DND-41 (cell line): ENCODE results near the gene NAGPA.

Experiments
- EZH2 ChIP-seq: IDR thresholded peaks from 3 replicates; pipeline ENCODE4 v1.6.1; 2012; ENCODE audit warnings: borderline replicate concordance, low read depth, mild to moderate bottlenecking, moderate library complexity, low read length, inconsistent platforms; ENCODE audit not compliant: severe bottlenecking
- TF ChIP-seq, protein P1 (sequence below): IDR thresholded peaks from 2 replicates; pipeline ENCODE4 v1.5.1; 2012; ENCODE audit warnings: borderline replicate concordance, low read length, moderate library complexity, mild to moderate bottlenecking; ENCODE audit not compliant: poor library complexity, severe bottlenecking; ENCODE audit errors: extremely low read depth

GRCh38 chr16:5016967-5017677, 16.6 kb downstream of the NAGPA start:
- TF ChIP-seq, protein P1, sequence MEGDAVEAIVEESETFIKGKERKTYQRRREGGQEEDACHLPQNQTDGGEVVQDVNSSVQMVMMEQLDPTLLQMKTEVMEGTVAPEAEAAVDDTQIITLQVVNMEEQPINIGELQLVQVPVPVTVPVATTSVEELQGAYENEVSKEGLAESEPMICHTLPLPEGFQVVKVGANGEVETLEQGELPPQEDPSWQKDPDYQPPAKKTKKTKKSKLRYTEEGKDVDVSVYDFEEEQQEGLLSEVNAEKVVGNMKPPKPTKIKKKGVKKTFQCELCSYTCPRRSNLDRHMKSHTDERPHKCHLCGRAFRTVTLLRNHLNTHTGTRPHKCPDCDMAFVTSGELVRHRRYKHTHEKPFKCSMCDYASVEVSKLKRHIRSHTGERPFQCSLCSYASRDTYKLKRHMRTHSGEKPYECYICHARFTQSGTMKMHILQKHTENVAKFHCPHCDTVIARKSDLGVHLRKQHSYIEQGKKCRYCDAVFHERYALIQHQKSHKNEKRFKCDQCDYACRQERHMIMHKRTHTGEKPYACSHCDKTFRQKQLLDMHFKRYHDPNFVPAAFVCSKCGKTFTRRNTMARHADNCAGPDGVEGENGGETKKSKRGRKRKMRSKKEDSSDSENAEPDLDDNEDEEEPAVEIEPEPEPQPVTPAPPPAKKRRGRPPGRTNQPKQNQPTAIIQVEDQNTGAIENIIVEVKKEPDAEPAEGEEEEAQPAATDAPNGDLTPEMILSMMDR = no peak
- no peak for TF ChIP-seq EZH2
